Measurements from ENCODE around the gene SEPHS2. TPM values are rescaled to one million over a fixed set of nuclear protein-coding genes. Genes with fewer than 3 reads are reported as not detected.

The SEPHS2 gene
- total and polyA plus RNA-seq, 2 experiments from 2014 or later = 29.7 to 43.0 TPM

GRCh38 chr16:30470170-30470512, 24.5 kb upstream of the SEPHS2 start:
- Histone ChIP-seq H3F3A (replicated peaks; ENCODE audit: low read depth) (0 out of 2 replicates have a peak, but pooled peaks cover 3% of the 10 kb centered on the region), H3K79me2 (replicated peaks; ENCODE audit: insufficient read depth) (no peaks in the 10 kb centered on the region), H3K4me3 (no peak overlapping the region), H3K4me1 (ENCODE audit: insufficient read depth) (no peaks in the 10 kb centered on the region; the same call in 1 of the 2 replicates), H3K27ac (ENCODE audit: low read depth) (no peak overlapping the region), H3K36me3 (ENCODE audit: insufficient read depth) (no peaks in the 10 kb centered on the region), H3K4me2 (no peak overlapping the region), H3K9me2 (ENCODE audit: insufficient read depth) (no peaks in the 10 kb centered on the region), H2AFZ (no peak overlapping the region), H4K20me1 (replicated peaks; ENCODE audit: insufficient read depth) (no peaks in the 10 kb centered on the region), H3K27me3 (ENCODE audit: insufficient read depth) (peaks cover 9% of the 10 kb centered on the region; the same call in 1 of the 2 replicates)
- no peak for DNase-seq (ENCODE audit: low spot score)
- peaks cover 7% of the 10 kb centered on the region for H3K27me3 Mint-ChIP-seq (ENCODE audit: insufficient read depth, low read depth, poor library complexity)
- peaks cover 3% of the 10 kb centered on the region; the same call in 2 of the 3 replicates for H3K4me1 Mint-ChIP-seq
- no peak overlapping the region for H3K4me3 Mint-ChIP-seq
- no peaks in the 10 kb centered on the region for H3K36me3 Mint-ChIP-seq (ENCODE audit: low read depth)
- TF ChIP-seq ZNF462 (CRISPR knock-in tag; IDR thresholded peaks at IDR 0.05) (no peak), CREB1 (CRISPR knock-in tag; IDR thresholded peaks at IDR 0.05; ENCODE audit: low read depth) (no peak), STAT1 (IDR thresholded peaks at IDR 0.05; ENCODE audit: unreplicated experiment) (no peak), NANOG (IDR thresholded peaks at IDR 0.05; ENCODE audit: borderline replicate concordance) (no peak), EZH2 (IDR thresholded peaks at IDR 0.05; ENCODE audit: low read depth, unreplicated experiment) (no peak), ETS1 (IDR thresholded peaks at IDR 0.05) (no peak), CTCF (conservative IDR thresholded peaks at IDR 0.05; ENCODE audit: low read depth in 2 of 2) (no peak), EZH2phosphoT487 (IDR thresholded peaks at IDR 0.05; ENCODE audit: unreplicated experiment) (no peak), REST (IDR thresholded peaks at IDR 0.05; ENCODE audit: unreplicated experiment) (no peak)
- no peak for ATAC-seq
- H3K9me3 Mint-ChIP-seq = no peaks in the 10 kb centered on the region; the same call in 2 of the 3 replicates
- H3K27ac Mint-ChIP-seq = no peak overlapping the region
